HepG2 (cell line): ENCODE data around the gene VPS25. TPM values are rescaled to one million over a fixed set of nuclear protein-coding genes. Genes with fewer than 3 reads are reported as not detected.

ENCODE experiments used
- CHCHD3 ChIP-seq: sonication (generic); formaldehyde crosslinking; IDR thresholded peaks from 2 replicates; pipeline ENCODE4 v1.8.0; 2022; ENCODE audit warnings: mild to moderate bottlenecking, missing genetic modification reagents, moderate library complexity
- FOSL2 ChIP-seq: sonication (generic); formaldehyde crosslinking; IDR thresholded peaks from 2 replicates; pipeline ENCODE4 v1.4.0; 2020; ENCODE audit warnings: missing genetic modification reagents
- HIVEP1 ChIP-seq: sonication (generic); formaldehyde crosslinking; IDR thresholded peaks from 2 replicates; pipeline ENCODE4 v1.4.0; 2020; ENCODE audit warnings: mild to moderate bottlenecking, missing genetic modification reagents
- KLF12 ChIP-seq: sonication (generic); formaldehyde crosslinking; IDR thresholded peaks from 2 replicates; pipeline ENCODE4 v1.4.0; 2020; ENCODE audit warnings: missing genetic modification reagents, borderline replicate concordance
- MLLT10 ChIP-seq: sonication (generic); formaldehyde crosslinking; IDR thresholded peaks from 2 replicates; pipeline ENCODE4 v1.4.0; 2020; ENCODE audit warnings: missing genetic modification reagents
- ONECUT2 ChIP-seq: sonication (generic); formaldehyde crosslinking; IDR thresholded peaks from 2 replicates; pipeline ENCODE4 v1.4.0; 2020; ENCODE audit warnings: missing genetic modification reagents
- RBFOX2 ChIP-seq: fragments of 200-400 bp; formaldehyde crosslinking; IDR thresholded peaks from 2 replicates; pipeline ENCODE4 v1.6.1; 2017; ENCODE audit warnings: low read depth, mild to moderate bottlenecking, low read length
- TARDBP ChIP-seq: sonication (generic); formaldehyde crosslinking; IDR thresholded peaks from 2 replicates; pipeline ENCODE4 v1.8.0; 2022; ENCODE audit warnings: mild to moderate bottlenecking, missing genetic modification reagents
- ZNF615 ChIP-seq: sonication (generic); formaldehyde crosslinking; IDR thresholded peaks from 2 replicates; pipeline ENCODE4 v1.5.0; 2020; ENCODE audit warnings: mild to moderate bottlenecking, missing genetic modification reagents, borderline replicate concordance
- polyA plus RNA-seq, 8 experiments: library from polyadenylated mRNA; depleted of rRNA in 3 of 8; stranded (reverse) in 7 of 8; unstranded in 1 of 8; fragments of >200 nt; fragmentation: Illumina TruSeq in 4 of 8; extraction: Trizol in 4 of 8; gene quantifications; 2 replicates each; pipeline versions ENCODE4 v1.2.1 to v1.2.3, GENCODE V29; 2011 to 2016; ENCODE audit warnings: low read depth in 4 of 8, missing spikeins in 1 of 8, mixed read lengths in 1 of 8; ENCODE audit not compliant: insufficient read depth in 1 of 8
- total RNA-seq, 5 experiments: library from RNA; depleted of rRNA; stranded (reverse); fragments of >200 nt; fragmentation: Illumina TruSeq; extraction: Trizol; gene quantifications; 2 replicates each; pipeline ENCODE4 v1.2.3, GENCODE V29; 2016; ENCODE audit warnings: low read depth in 1 of 5
- TF ChIP-seq, protein P1 (sequence below): sonication (generic); formaldehyde crosslinking; IDR thresholded peaks from 2 replicates; pipeline ENCODE4 v1.9.0; 2021; ENCODE audit warnings: missing genetic modification reagents, borderline replicate concordance
- TF ChIP-seq, protein P2 (sequence below), 2 experiments: sonication (generic) in 1 of 2; formaldehyde crosslinking in 1 of 2; IDR thresholded peaks; 2 replicates each; pipeline versions ENCODE4 v1.4.0 to v1.6.1; 2018 to 2020; ENCODE audit warnings: missing genetic modification reagents in 2 of 2, borderline replicate concordance in 1 of 2, low read depth in 1 of 2, mild to moderate bottlenecking in 1 of 2, missing biosample characterization in 1 of 2
- TF ChIP-seq, protein P3 (sequence below): sonication (generic); formaldehyde crosslinking; IDR thresholded peaks from 2 replicates; pipeline ENCODE4 v1.5.1; 2020; ENCODE audit warnings: mild to moderate bottlenecking, moderate library complexity, missing genetic modification reagents
- TF ChIP-seq, protein P4 (sequence below): IDR thresholded peaks from 2 replicates; pipeline ENCODE4 v1.6.1; 2016; ENCODE audit warnings: missing compliant biosample characterization, missing genetic modification reagents, borderline replicate concordance
- TF ChIP-seq, protein P5 (sequence below): sonication (generic); formaldehyde crosslinking; IDR thresholded peaks from 2 replicates; pipeline ENCODE4 v1.4.0; 2020; ENCODE audit warnings: missing genetic modification reagents

VPS25 gene
- total and polyA plus RNA-seq, 2 of the 13 experiments (the other 11 are each of a cell fraction or from before 2014, with no cell fraction given) = 161 to 249 TPM

DNA sequence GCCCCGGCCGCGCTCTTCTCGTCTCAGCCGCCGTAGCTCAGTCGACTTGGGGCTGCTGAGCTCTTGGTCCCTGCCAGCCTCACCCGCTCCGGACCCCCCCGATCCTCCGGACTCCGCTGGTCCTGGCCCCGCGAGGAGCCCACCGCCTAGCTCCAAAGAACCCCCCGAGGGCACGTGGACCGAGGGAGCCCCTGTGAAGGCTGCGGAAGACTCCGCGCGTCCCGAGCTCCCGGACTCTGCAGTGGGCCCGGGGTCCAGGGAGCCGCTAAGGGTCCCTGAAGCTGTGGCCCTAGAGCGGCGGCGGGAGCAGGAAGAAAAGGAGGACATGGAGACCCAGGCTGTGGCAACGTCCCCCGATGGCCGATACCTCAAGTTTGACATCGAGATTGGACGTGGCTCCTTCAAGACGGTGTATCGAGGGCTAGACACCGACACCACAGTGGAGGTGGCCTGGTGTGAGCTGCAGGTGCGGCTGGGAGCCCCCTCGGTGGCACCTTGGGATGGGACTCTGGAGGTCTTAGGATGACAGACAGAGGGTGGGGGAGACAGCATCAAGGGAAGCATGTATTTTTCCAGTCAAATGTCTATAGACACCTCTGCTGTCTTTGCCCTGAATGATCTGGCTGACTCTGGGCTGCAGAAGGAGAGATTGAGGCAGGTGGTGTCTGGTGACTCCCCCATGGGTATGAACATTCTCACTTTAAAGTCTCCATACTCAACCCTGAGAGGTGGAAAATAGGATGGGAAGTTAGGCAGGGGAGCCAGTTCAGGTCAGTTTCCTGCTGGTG lies 7.8 kb downstream of the VPS25 start (continued):
- TF ChIP-seq, protein P1, sequence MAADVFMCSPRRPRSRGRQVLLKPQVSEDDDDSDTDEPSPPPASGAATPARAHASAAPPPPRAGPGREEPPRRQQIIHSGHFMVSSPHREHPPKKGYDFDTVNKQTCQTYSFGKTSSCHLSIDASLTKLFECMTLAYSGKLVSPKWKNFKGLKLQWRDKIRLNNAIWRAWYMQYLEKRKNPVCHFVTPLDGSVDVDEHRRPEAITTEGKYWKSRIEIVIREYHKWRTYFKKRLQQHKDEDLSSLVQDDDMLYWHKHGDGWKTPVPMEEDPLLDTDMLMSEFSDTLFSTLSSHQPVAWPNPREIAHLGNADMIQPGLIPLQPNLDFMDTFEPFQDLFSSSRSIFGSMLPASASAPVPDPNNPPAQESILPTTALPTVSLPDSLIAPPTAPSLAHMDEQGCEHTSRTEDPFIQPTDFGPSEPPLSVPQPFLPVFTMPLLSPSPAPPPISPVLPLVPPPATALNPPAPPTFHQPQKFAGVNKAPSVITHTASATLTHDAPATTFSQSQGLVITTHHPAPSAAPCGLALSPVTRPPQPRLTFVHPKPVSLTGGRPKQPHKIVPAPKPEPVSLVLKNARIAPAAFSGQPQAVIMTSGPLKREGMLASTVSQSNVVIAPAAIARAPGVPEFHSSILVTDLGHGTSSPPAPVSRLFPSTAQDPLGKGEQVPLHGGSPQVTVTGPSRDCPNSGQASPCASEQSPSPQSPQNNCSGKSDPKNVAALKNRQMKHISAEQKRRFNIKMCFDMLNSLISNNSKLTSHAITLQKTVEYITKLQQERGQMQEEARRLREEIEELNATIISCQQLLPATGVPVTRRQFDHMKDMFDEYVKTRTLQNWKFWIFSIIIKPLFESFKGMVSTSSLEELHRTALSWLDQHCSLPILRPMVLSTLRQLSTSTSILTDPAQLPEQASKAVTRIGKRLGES (CRISPR knock-in tag) = no peak
- TF ChIP-seq FOSL2 (CRISPR knock-in tag) (no peak), HIVEP1 (CRISPR knock-in tag) (0 out of 2 replicates have a peak, but pooled peaks have one; percentile 24), CHCHD3 (CRISPR knock-in tag) (0 out of 2 replicates have a peak, but pooled peaks have one; percentile 13), TARDBP (CRISPR knock-in tag) (0 out of 2 replicates have a peak, but pooled peaks have one; percentile 19), KLF12 (CRISPR knock-in tag) (0 out of 2 replicates have a peak, but pooled peaks have one; percentile 21), ONECUT2 (CRISPR knock-in tag) (no peak), RBFOX2 (peak; percentile 63), ZNF615 (CRISPR knock-in tag) (no peak), MLLT10 (no peak)
- TF ChIP-seq, protein P2, sequence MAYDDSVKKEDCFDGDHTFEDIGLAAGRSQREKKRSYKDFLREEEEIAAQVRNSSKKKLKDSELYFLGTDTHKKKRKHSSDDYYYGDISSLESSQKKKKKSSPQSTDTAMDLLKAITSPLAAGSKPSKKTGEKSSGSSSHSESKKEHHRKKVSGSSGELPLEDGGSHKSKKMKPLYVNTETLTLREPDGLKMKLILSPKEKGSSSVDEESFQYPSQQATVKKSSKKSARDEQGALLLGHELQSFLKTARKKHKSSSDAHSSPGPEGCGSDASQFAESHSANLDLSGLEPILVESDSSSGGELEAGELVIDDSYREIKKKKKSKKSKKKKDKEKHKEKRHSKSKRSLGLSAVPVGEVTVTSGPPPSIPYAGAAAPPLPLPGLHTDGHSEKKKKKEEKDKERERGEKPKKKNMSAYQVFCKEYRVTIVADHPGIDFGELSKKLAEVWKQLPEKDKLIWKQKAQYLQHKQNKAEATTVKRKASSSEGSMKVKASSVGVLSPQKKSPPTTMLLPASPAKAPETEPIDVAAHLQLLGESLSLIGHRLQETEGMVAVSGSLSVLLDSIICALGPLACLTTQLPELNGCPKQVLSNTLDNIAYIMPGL (CRISPR knock-in tag; IDR thresholded peaks at IDR 0.05; ENCODE audit: borderline replicate concordance in 1 of 2, low read depth in 1 of 2) = peak in 1 of 2 experiments; percentile 18; a peak in 1 of 4 replicates
- TF ChIP-seq, protein P3, sequence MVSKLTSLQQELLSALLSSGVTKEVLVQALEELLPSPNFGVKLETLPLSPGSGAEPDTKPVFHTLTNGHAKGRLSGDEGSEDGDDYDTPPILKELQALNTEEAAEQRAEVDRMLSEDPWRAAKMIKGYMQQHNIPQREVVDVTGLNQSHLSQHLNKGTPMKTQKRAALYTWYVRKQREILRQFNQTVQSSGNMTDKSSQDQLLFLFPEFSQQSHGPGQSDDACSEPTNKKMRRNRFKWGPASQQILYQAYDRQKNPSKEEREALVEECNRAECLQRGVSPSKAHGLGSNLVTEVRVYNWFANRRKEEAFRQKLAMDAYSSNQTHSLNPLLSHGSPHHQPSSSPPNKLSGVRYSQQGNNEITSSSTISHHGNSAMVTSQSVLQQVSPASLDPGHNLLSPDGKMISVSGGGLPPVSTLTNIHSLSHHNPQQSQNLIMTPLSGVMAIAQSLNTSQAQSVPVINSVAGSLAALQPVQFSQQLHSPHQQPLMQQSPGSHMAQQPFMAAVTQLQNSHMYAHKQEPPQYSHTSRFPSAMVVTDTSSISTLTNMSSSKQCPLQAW = no peak
- TF ChIP-seq, protein P4, sequence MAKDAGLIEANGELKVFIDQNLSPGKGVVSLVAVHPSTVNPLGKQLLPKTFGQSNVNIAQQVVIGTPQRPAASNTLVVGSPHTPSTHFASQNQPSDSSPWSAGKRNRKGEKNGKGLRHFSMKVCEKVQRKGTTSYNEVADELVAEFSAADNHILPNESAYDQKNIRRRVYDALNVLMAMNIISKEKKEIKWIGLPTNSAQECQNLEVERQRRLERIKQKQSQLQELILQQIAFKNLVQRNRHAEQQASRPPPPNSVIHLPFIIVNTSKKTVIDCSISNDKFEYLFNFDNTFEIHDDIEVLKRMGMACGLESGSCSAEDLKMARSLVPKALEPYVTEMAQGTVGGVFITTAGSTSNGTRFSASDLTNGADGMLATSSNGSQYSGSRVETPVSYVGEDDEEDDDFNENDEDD = no peak
- TF ChIP-seq, protein P5, sequence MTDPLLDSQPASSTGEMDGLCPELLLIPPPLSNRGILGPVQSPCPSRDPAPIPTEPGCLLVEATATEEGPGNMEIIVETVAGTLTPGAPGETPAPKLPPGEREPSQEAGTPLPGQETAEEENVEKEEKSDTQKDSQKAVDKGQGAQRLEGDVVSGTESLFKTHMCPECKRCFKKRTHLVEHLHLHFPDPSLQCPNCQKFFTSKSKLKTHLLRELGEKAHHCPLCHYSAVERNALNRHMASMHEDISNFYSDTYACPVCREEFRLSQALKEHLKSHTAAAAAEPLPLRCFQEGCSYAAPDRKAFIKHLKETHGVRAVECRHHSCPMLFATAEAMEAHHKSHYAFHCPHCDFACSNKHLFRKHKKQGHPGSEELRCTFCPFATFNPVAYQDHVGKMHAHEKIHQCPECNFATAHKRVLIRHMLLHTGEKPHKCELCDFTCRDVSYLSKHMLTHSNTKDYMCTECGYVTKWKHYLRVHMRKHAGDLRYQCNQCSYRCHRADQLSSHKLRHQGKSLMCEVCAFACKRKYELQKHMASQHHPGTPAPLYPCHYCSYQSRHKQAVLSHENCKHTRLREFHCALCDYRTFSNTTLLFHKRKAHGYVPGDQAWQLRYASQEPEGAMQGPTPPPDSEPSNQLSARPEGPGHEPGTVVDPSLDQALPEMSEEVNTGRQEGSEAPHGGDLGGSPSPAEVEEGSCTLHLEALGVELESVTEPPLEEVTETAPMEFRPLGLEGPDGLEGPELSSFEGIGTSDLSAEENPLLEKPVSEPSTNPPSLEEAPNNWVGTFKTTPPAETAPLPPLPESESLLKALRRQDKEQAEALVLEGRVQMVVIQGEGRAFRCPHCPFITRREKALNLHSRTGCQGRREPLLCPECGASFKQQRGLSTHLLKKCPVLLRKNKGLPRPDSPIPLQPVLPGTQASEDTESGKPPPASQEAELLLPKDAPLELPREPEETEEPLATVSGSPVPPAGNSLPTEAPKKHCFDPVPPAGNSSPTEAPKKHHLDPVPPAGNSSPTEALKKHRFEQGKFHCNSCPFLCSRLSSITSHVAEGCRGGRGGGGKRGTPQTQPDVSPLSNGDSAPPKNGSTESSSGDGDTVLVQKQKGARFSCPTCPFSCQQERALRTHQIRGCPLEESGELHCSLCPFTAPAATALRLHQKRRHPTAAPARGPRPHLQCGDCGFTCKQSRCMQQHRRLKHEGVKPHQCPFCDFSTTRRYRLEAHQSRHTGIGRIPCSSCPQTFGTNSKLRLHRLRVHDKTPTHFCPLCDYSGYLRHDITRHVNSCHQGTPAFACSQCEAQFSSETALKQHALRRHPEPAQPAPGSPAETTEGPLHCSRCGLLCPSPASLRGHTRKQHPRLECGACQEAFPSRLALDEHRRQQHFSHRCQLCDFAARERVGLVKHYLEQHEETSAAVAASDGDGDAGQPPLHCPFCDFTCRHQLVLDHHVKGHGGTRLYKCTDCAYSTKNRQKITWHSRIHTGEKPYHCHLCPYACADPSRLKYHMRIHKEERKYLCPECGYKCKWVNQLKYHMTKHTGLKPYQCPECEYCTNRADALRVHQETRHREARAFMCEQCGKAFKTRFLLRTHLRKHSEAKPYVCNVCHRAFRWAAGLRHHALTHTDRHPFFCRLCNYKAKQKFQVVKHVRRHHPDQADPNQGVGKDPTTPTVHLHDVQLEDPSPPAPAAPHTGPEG (CRISPR knock-in tag) = no peak
